Liver (tissue), 3 donors: ENCODE data around the gene MOB3B.

Experiments used
- FOXA1 ChIP-seq: IDR thresholded peaks from 2 replicates; pipeline ENCODE4 v1.6.1; 2016; ENCODE audit warnings: antibody characterized with exemption
- GABPA ChIP-seq, 2 donors: IDR thresholded peaks in 1 of 2; conservative IDR thresholded peaks in 1 of 2; 2 replicates each; pipeline ENCODE4 v1.6.1; 2016; ENCODE audit warnings: antibody characterized with exemption in 2 of 2, mild to moderate bottlenecking in 1 of 2, moderate library complexity in 1 of 2
- RXRA ChIP-seq, 2 donors: IDR thresholded peaks; 2 replicates each; pipeline ENCODE4 v1.6.1; 2017 to 2018; ENCODE audit warnings: antibody characterized with exemption in 2 of 2, mild to moderate bottlenecking in 1 of 2
- TAF1 ChIP-seq: conservative IDR thresholded peaks from 2 replicates; pipeline ENCODE4 v1.6.1; 2016; ENCODE audit warnings: antibody characterized with exemption, mild to moderate bottlenecking
- TF ChIP-seq, protein P1 (sequence below): IDR thresholded peaks from 2 replicates; pipeline ENCODE4 v1.6.1; 2016; ENCODE audit warnings: antibody characterized with exemption
- TF ChIP-seq, protein P2 (sequence below): fragments of 150-350 bp; IDR thresholded peaks from 2 replicates; pipeline ENCODE4 v1.5.1; 2017; ENCODE audit warnings: improper control_type of control experiment, low read depth, low read length; ENCODE audit not compliant: missing input control
- TF ChIP-seq, protein P3 (sequence below): IDR thresholded peaks from 2 replicates; pipeline ENCODE4 v1.6.1; 2016; ENCODE audit warnings: antibody characterized with exemption
- TF ChIP-seq, protein P4 (sequence below): IDR thresholded peaks from 2 replicates; pipeline ENCODE4 v1.6.1; 2016; ENCODE audit warnings: antibody characterized with exemption
- donor health status: healthy.
- donor health status: healthy.

DNA sequence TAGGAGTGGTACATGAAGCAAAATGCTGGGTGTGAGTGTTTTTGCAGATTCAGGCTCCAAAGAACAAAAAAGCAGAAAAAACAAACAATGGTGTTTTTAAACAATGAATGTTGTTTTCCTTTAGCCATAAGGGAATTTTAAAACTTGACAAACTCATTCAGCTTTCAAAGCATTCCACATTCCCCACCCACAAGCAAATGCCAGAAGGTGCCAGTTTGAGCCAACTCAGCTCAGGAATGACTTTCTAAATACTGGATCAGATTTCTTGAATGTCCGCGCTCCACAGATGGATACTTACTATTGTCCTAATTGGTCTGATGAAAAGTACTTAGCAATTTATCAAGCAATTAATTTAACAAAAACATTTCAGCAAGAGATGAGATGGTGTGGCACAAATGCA, 12.9 kb upstream of the MOB3B start:
- TF ChIP-seq, protein P1, sequence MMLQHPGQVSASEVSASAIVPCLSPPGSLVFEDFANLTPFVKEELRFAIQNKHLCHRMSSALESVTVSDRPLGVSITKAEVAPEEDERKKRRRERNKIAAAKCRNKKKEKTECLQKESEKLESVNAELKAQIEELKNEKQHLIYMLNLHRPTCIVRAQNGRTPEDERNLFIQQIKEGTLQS, result no peak
- TF ChIP-seq, protein P2, sequence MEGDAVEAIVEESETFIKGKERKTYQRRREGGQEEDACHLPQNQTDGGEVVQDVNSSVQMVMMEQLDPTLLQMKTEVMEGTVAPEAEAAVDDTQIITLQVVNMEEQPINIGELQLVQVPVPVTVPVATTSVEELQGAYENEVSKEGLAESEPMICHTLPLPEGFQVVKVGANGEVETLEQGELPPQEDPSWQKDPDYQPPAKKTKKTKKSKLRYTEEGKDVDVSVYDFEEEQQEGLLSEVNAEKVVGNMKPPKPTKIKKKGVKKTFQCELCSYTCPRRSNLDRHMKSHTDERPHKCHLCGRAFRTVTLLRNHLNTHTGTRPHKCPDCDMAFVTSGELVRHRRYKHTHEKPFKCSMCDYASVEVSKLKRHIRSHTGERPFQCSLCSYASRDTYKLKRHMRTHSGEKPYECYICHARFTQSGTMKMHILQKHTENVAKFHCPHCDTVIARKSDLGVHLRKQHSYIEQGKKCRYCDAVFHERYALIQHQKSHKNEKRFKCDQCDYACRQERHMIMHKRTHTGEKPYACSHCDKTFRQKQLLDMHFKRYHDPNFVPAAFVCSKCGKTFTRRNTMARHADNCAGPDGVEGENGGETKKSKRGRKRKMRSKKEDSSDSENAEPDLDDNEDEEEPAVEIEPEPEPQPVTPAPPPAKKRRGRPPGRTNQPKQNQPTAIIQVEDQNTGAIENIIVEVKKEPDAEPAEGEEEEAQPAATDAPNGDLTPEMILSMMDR, result no peak
- no peak for TF ChIP-seq TAF1
- TF ChIP-seq FOXA1, result no peak
- TF ChIP-seq GABPA (IDR thresholded peaks at IDR 0.05 in 1 of 2, conservative IDR thresholded peaks at IDR 0.05 in 1 of 2), result no peak
- TF ChIP-seq, protein P3, sequence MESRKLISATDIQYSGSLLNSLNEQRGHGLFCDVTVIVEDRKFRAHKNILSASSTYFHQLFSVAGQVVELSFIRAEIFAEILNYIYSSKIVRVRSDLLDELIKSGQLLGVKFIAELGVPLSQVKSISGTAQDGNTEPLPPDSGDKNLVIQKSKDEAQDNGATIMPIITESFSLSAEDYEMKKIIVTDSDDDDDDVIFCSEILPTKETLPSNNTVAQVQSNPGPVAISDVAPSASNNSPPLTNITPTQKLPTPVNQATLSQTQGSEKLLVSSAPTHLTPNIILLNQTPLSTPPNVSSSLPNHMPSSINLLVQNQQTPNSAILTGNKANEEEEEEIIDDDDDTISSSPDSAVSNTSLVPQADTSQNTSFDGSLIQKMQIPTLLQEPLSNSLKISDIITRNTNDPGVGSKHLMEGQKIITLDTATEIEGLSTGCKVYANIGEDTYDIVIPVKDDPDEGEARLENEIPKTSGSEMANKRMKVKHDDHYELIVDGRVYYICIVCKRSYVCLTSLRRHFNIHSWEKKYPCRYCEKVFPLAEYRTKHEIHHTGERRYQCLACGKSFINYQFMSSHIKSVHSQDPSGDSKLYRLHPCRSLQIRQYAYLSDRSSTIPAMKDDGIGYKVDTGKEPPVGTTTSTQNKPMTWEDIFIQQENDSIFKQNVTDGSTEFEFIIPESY, result no peak
- TF ChIP-seq RXRA (IDR thresholded peaks at IDR 0.05), result no peak
- TF ChIP-seq, protein P4, sequence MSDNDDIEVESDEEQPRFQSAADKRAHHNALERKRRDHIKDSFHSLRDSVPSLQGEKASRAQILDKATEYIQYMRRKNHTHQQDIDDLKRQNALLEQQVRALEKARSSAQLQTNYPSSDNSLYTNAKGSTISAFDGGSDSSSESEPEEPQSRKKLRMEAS, result no peak
